SH-SY5Y (cell line): ENCODE results near the gene LPIN3.

Experiments
- GATA2 ChIP-seq: IDR thresholded peaks from 2 replicates; pipeline ENCODE4 v1.6.1; 2011; ENCODE audit warnings: mild to moderate bottlenecking, low read depth, low read length
- GATA3 ChIP-seq: IDR thresholded peaks from 2 replicates; pipeline ENCODE4 v1.6.1; 2011; ENCODE audit warnings: low read depth, mild to moderate bottlenecking, low read length, moderate library complexity

DNA sequence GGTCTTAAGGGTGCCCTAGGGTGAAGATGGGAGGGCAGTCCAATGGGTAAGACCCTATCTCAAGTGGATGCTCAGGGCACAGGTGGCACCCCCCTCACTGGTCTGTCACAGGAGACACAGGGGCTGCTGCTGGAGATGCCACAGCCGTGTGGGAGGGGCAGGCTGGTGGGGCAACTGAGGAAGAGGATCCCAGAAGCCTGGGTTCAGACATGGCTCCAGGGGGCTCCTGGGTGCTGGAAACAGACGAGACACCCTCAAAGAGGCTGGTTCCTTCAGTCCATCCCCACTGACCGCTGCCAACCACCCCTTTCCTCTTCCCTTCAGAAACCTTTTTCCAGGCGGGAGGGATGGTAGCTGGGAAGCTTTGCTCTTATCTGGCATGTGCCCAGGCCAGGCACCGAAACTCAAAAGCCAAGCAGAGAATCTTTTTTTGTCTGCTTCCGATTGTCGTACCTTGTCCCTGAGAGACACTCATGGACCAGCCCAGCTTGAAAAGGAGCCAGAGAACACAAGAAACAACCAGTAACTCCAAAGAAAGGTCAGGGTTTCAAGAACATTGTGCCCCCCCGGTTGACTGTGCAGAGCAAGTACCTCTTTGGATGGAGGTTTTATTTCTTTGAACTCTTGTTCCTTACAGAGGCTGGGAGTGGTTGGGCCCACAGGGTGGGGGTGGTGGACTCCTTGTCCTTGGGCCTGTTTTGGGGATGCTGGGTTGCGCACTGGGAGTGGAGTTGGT is 54.5 kb downstream of the LPIN3 start:
- no peak for TF ChIP-seq GATA2
- TF ChIP-seq GATA3 = no peak
